Right lobe of liver (tissue), 6 donors: ENCODE data around the gene HERC3. TPM values are rescaled to one million over a fixed set of nuclear protein-coding genes. Genes with fewer than 3 reads are reported as not detected.

ENCODE experiments used
- ATAC-seq, 4 donors: fragments of 200-7000 bp; cut with Tn5 transposase; one replicate each; pipeline ENCODE4 v1.9.1; 2020; ENCODE audit warnings: mild to moderate bottlenecking in 4 of 4, moderate library complexity in 4 of 4
- DNase-seq, 3 donors: peaks; one replicate each; pipeline ENCODE4 v3.0.0-alpha.2; 2020
- H3K27ac ChIP-seq, 3 donors: fragments of 200-600 bp; one replicate each; pipeline ENCODE4 v1.8.0; 2022
- H3K27me3 ChIP-seq, 2 donors: fragments of 200-600 bp; one replicate each; pipeline ENCODE4 v1.8.0; 2022
- H3K36me3 ChIP-seq, 4 donors: fragments of 200-600 bp; sonication (generic) in 1 of 4; one replicate each; pipeline versions ENCODE4 v1.5.1 to v1.8.0; 2017 to 2022; ENCODE audit warnings: control low read depth in 1 of 4
- H3K4me1 ChIP-seq, 4 donors: fragments of 200-600 bp; sonication (generic) in 1 of 4; one replicate each; pipeline versions ENCODE4 v1.5.1 to v1.8.0; 2017 to 2022; ENCODE audit warnings: control low read depth in 1 of 4
- H3K4me3 ChIP-seq, 3 donors: fragments of 200-600 bp; one replicate each; pipeline ENCODE4 v1.8.0; 2022
- H3K9me3 ChIP-seq, 4 donors: fragments of 200-600 bp; sonication (generic) in 1 of 4; one replicate each; pipeline versions ENCODE4 v1.5.1 to v1.8.0; 2017 to 2022; ENCODE audit warnings: control low read depth in 1 of 4
- CTCF ChIP-seq, 4 donors: fragments of 200-600 bp in 3 of 4; fragments of 450-650 bp in 1 of 4; IDR thresholded peaks; one replicate each; pipeline versions ENCODE4 v1.5.1 to v1.8.0; 2016 to 2022; ENCODE audit warnings: antibody characterized with exemption in 4 of 4, mild to moderate bottlenecking in 2 of 4
- POLR2A ChIP-seq: fragments of 450-650 bp; IDR thresholded peaks from one replicate; pipeline ENCODE4 v1.6.1; 2017; ENCODE audit warnings: antibody characterized with exemption, mild to moderate bottlenecking
- WGBS: methylation state at CpG from one replicate; pipeline ENCODE4 v1.1.6; 2018; ENCODE audit warnings: low coverage, low lambda C conversion rate; ENCODE audit not compliant: insufficient coverage; ENCODE audit errors: missing lambda C conversion rate; 5-methylcytosine and 5-hydroxymethylcytosine counted together
- intact Hi-C, 2 donors: fragments of 100-400 bp; cut with DNase I; formaldehyde crosslinking; loops; one replicate each; pipeline versions ENCODE4 v1.11.2 to v1.14.1; 2022
- total RNA-seq, 6 experiments: library from RNA; depleted of rRNA in 2 of 6; stranded (reverse); fragments of >200 nt in 2 of 6; fragmentation: NEBNext Ultra II Directional in 3 of 6; extraction: Animal tissue kit (Norgen Biotek cat#: 25700) in 3 of 6; gene quantifications; one replicate each; pipeline versions ENCODE4 v1.1.0 to v1.2.4, GENCODE V29; 2016 to 2023
- donor health status: DM: no; HTN: yes; CAD: no.
- donor health status: DM: no; HTN: no; CAD: no.
- donor health status: DM: no; HTN: no; CAD: no.
- donor health status: DM: no; HTN: yes; CAD: no.
- donor health status: DM: no; HTN: yes; CAD: no.

The HERC3 gene
- total RNA-seq, 6 experiments from 2014 or later: 7.2 to 15.3 (median 10.9) TPM

- Histone ChIP-seq H3K36me3 (peaks cover 0 to 2% (median 0%) of the 10 kb centered on the region in 4 donors), H3K9me3 (no peaks in the 10 kb centered on the region), H3K4me1 (peaks cover 0 to 16% (median 6%) of the 10 kb centered on the region in 4 donors), H3K27ac (no peak overlapping the region), H3K4me3 (no peak overlapping the region), H3K27me3 (no peaks in the 10 kb centered on the region)
- TF ChIP-seq CTCF (IDR thresholded peaks at IDR 0.05): no peak
- no peak for TF ChIP-seq POLR2A
- 100% methylated on average over 2 of the region's 5 CpGs for WGBS
- intact Hi-C loops: no loop called here
- DNase-seq (no peak), ATAC-seq (peak; percentile 55 to 82 (median 74))
Measured at GRCh38 chr4:88718098-88718497, 125.8 kb downstream of the HERC3 start.

GRCh38 chr4:88719381-88719780 lies 127.1 kb downstream of the HERC3 start:
- no peak for DNase-seq
- Histone ChIP-seq H3K27ac (no peak overlapping the region), H3K36me3 (peaks cover 0 to 2% (median 0%) of the 10 kb centered on the region in 4 donors), H3K9me3 (no peaks in the 10 kb centered on the region), H3K27me3 (no peaks in the 10 kb centered on the region), H3K4me1 (peaks cover 0 to 16% (median 6%) of the 10 kb centered on the region in 4 donors), H3K4me3 (no peak overlapping the region)
- intact Hi-C loops: no loop called here
- no peak for ATAC-seq
- TF ChIP-seq POLR2A (no peak), CTCF (IDR thresholded peaks at IDR 0.05) (no peak)
- WGBS: 73% methylated on average over 1 of the region's 1 CpG

- Histone ChIP-seq H3K4me3 (no peak overlapping the region), H3K36me3 (peaks cover 0 to 2% (median under 1%) of the 10 kb centered on the region in 4 donors), H3K27me3 (no peaks in the 10 kb centered on the region), H3K9me3 (no peaks in the 10 kb centered on the region), H3K4me1 (peaks cover 0 to 16% (median 6%) of the 10 kb centered on the region in 4 donors), H3K27ac (peak overlapping the region in 2 of 3 donors; percentile 12 to 19)
- DNase-seq: peak in 2 of 3 donors; percentile 66 to 75
- intact Hi-C loops: no loop called here
- TF ChIP-seq CTCF (IDR thresholded peaks at IDR 0.05): no peak
- no peak for TF ChIP-seq POLR2A
- WGBS: 37% methylated on average over 7 of the region's 10 CpGs
- peak; percentile 64 to 91 (median 84) for ATAC-seq
Measured at GRCh38 chr4:88720451-88721428, 128.5 kb downstream of the HERC3 start.

GRCh38 chr4:88722276-88722780 lies 130.0 kb downstream of the HERC3 start:
- peaks cover 0 to 16% (median 6%) of the 10 kb centered on the region in 4 donors for H3K4me1 ChIP-seq
- no peak for TF ChIP-seq POLR2A
- TF ChIP-seq CTCF (IDR thresholded peaks at IDR 0.05): no peak
- 93% methylated on average over 6 of the region's 10 CpGs for WGBS
- no peak overlapping the region for H3K4me3 ChIP-seq
- no peaks in the 10 kb centered on the region for H3K9me3 ChIP-seq
- H3K36me3 ChIP-seq: peaks cover 0 to 17% (median 2%) of the 10 kb centered on the region in 4 donors
- ATAC-seq (no peak), DNase-seq (no peak)
- intact Hi-C loops: no loop called here
- no peak overlapping the region for H3K27ac ChIP-seq
- H3K27me3 ChIP-seq: no peaks in the 10 kb centered on the region
